Endothelial cell of umbilical vein (primary cell): Measurements from ENCODE around the gene CDK11B. TPM values are rescaled to one million over a fixed set of nuclear protein-coding genes. Genes with fewer than 3 reads are reported as not detected.

Source experiments
- BruUV-seq: library from RNA; stranded (reverse); fragments of 400-500 nt; replicated peaks from 2 replicates; lab custom pipeline; 2021; lab: Mats Ljungman, UMichigan
- CTCF ChIA-PET: fragments of 300-600, 350-600 bp; sonication (Branson Sonifier 250); formaldehyde crosslinking; loops from one replicate; lab custom pipeline; 2021; ENCODE audit warnings: antibody characterized with exemption, inconsistent platforms; lab: Charles Lee
- POLR2A ChIA-PET: fragments of 300-600, 350-600 bp; sonication (Branson Sonifier 250); formaldehyde crosslinking; loops from one replicate; lab custom pipeline; 2021; ENCODE audit warnings: antibody characterized with exemption, inconsistent platforms; lab: Charles Lee
- DNase-seq: peaks from one replicate; pipeline ENCODE4 v3.0.0-alpha.2; 2011; ENCODE audit warnings: low read depth, low spot score
- FAIRE-seq: peaks from 2 replicates; lab custom pipeline; 2011; peaks lifted over from hg19 to GRCh38; lab: Jason Lieb, UNC
- H2AFZ ChIP-seq: 2 replicates; pipeline ENCODE4 v1.6.0; 2012; ENCODE audit warnings: low read depth, low read length, control low read depth, inconsistent platforms
- H3K27ac ChIP-seq: 2 replicates; pipeline ENCODE4 v1.5.1; 2011; ENCODE audit warnings: low read depth, mild to moderate bottlenecking, control low read depth, low read length, moderate library complexity; ENCODE audit not compliant: insufficient read depth
- H3K27me3 ChIP-seq, 2 experiments: 2 replicates each; pipeline versions ENCODE4 v1.6.0 to v1.6.1; 2011; ENCODE audit warnings: low read length in 2 of 2, mixed read lengths in 1 of 2; ENCODE audit not compliant: control insufficient read depth in 2 of 2, insufficient read depth in 2 of 2
- H3K36me3 ChIP-seq, 2 experiments: 2 replicates in 1 of 2; 3 replicates in 1 of 2; pipeline ENCODE4 v1.5.1; 2011; ENCODE audit warnings: low read length in 2 of 2, mild to moderate bottlenecking in 1 of 2, moderate library complexity in 1 of 2; ENCODE audit not compliant: control insufficient read depth in 2 of 2, insufficient read depth in 2 of 2; ENCODE audit errors: extremely low read depth in 1 of 2
- H3K4me1 ChIP-seq: 3 replicates; pipeline ENCODE4 v1.5.1; 2011; ENCODE audit warnings: mild to moderate bottlenecking, low read length; ENCODE audit not compliant: control insufficient read depth, insufficient read depth; ENCODE audit errors: extremely low read depth
- H3K4me2 ChIP-seq: 2 replicates; pipeline ENCODE4 v1.6.1; 2011; ENCODE audit warnings: low read length, control low read depth, mixed read lengths; ENCODE audit not compliant: insufficient read depth
- H3K4me3 ChIP-seq, 3 experiments: fragments of 200-600 bp in 1 of 3; sonication (generic), shearing (Covaris generic) in 1 of 3; replicated peaks in 1 of 3; 2 replicates each; pipeline ENCODE4 v1.5.1; 2011 to 2016; ENCODE audit warnings: control low read depth in 3 of 3, low read length in 3 of 3, mild to moderate bottlenecking in 2 of 3, inconsistent platforms in 1 of 3, low read depth in 1 of 3, moderate library complexity in 1 of 3; ENCODE audit not compliant: insufficient read depth in 1 of 3
- H3K79me2 ChIP-seq: 2 replicates; pipeline ENCODE4 v1.6.0; 2012; ENCODE audit warnings: low read length, inconsistent platforms; ENCODE audit not compliant: control insufficient read depth, insufficient read depth
- H3K9ac ChIP-seq: replicated peaks from 2 replicates; pipeline ENCODE3; 2011; ENCODE audit warnings: low read length, control low read depth; ENCODE audit not compliant: insufficient read depth; ENCODE audit errors: extremely low read depth
- H3K9me1 ChIP-seq: replicated peaks from 3 replicates; pipeline ENCODE4 v1.6.0; 2011; ENCODE audit warnings: mild to moderate bottlenecking, low read length; ENCODE audit not compliant: control insufficient read depth, insufficient read depth; ENCODE audit errors: extremely low read depth
- H3K9me3 ChIP-seq: replicated peaks from 2 replicates; pipeline ENCODE4 v1.5.1; 2012; ENCODE audit warnings: low read length, inconsistent platforms; ENCODE audit not compliant: control insufficient read depth, insufficient read depth
- H4K20me1 ChIP-seq: replicated peaks from 2 replicates; pipeline ENCODE3; 2011; ENCODE audit warnings: mild to moderate bottlenecking, low read length; ENCODE audit not compliant: control insufficient read depth, insufficient read depth; ENCODE audit errors: extremely low read depth
- CTCF ChIP-seq, 2 donors: IDR thresholded peaks; 1 replicate in 1 of 2; 2 replicates in 1 of 2; pipeline ENCODE4 v1.5.1; 2011; ENCODE audit warnings: low read length in 2 of 2, mild to moderate bottlenecking in 2 of 2, moderate library complexity in 2 of 2, control low read depth in 1 of 2, inconsistent platforms in 1 of 2, low read depth in 1 of 2; ENCODE audit not compliant: insufficient read depth in 1 of 2; ENCODE audit errors: extremely low read depth in 1 of 2
- EZH2 ChIP-seq: IDR thresholded peaks from 2 replicates; pipeline ENCODE4 v1.6.1; 2012; ENCODE audit warnings: borderline replicate concordance, low read depth, mild to moderate bottlenecking, moderate library complexity, low read length, inconsistent platforms; ENCODE audit not compliant: severe bottlenecking
- GATA2 ChIP-seq: IDR thresholded peaks from 2 replicates; pipeline ENCODE4 v1.7.0; 2011; ENCODE audit warnings: low read depth, mild to moderate bottlenecking, moderate library complexity, mixed read lengths, low read length; ENCODE audit not compliant: insufficient read length, insufficient read depth
- JUN ChIP-seq: IDR thresholded peaks from 2 replicates; pipeline ENCODE4 v1.6.1; 2011; ENCODE audit warnings: borderline replicate concordance, low read depth; ENCODE audit not compliant: insufficient read length, insufficient read depth
- MAX ChIP-seq: IDR thresholded peaks from 2 replicates; pipeline ENCODE4 v1.6.1; 2011; ENCODE audit not compliant: insufficient read depth, insufficient read length
- POLR2A ChIP-seq: IDR thresholded peaks from 2 replicates; pipeline ENCODE4 v1.6.1; 2012; ENCODE audit warnings: low read depth, mild to moderate bottlenecking, control low read depth, low read length
- POLR2AphosphoS5 ChIP-seq: IDR thresholded peaks from 2 replicates; pipeline ENCODE4 v1.6.1; 2012; ENCODE audit warnings: low read depth, mild to moderate bottlenecking, control low read depth, low read length, moderate library complexity; ENCODE audit not compliant: insufficient read depth
- dilution Hi-C: fragments of 300-500 bp; cut with MboI; formaldehyde crosslinking; loops from one replicate; pipeline ENCODE4 v1.15.0; 2019; ENCODE audit warnings: low sequenced_read_pairs; ENCODE audit not compliant: extremely low pct_ligation_motif_present
- intact Hi-C: fragments of 100-400 bp; cut with micrococcal nuclease; formaldehyde crosslinking; loops from one replicate; pipeline ENCODE4 v1.10.0; 2022
- polyA plus RNA-seq, 4 experiments: library from polyadenylated mRNA; depleted of rRNA in 3 of 4; stranded (reverse) in 3 of 4; unstranded in 1 of 4; fragments of >200 nt; gene quantifications; 2 replicates each; pipeline versions ENCODE4 v1.2.1 to v1.2.3, GENCODE V29; 2011 to 2012; ENCODE audit warnings: missing spikeins in 1 of 4
- total RNA-seq: library from RNA; stranded (reverse); gene quantifications from 2 replicates; pipeline ENCODE4 v1.2.3, GENCODE V29; 2021

Gene CDK11B
- total and polyA plus RNA-seq, 2 donors (not counting 3 experiments of a cell fraction or from before 2014, with no cell fraction given) = 16.4 to 32.0 TPM

DNA sequence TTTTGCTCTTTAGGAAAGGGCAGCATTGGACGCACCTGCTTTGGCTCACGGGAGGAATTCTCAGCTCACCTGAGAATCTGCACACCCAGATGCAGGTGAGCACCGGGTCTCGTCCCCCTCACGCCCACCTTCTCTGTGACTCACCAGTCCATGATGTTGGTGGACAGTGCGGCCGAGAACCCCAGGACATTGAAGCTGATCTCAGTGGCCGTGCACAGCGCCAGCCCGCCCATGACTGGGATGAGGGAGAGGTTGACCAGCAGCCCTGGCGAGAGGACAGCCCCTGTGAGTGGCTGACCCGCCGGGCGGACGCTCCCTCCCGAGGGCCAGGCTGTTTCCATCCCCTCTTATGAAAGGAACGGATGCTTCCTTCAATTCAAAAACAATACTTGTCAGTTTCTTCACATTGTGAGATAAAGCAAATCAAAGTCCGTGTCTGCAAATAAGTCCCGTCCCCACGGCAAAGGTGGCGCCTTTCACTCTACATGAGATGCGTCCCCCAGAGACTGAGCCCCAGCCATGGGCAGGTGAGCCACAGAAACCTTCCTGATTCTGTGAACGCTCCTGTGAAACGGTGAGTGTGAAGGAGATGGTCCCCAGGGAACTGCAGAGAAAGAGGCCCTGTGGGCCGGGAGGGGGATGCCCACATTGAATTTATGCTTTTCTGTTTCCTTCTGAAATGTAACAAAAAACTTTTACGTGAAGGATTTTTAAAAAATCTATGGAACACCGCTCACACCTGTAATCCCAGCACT lies 12.7 kb upstream of the CDK11B start:
- CTCF ChIA-PET = no interaction called here
- no peak for TF ChIP-seq JUN
- TF ChIP-seq POLR2A = no peak
- TF ChIP-seq GATA2 = no peak
- intact Hi-C loops = no loop called here

DNA sequence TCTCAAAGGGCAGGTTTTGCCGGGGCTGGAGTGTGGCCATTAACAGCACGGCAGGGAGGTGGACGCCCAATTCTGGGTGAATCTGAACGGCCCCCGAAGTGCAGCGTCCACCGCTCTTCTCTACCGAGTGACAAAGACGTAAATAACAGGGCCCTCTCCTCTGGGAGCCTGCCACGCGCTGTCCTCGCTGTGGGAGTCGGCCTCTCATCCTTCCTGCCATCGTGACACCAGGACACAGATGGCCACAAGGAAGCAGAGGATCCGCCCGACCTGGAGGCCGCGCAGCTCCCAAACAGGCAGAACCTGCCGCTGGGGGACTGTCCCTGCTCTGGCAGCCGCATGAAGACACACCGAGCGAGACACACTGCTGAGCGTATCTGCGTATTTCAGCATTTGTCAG lies 12.1 kb upstream of the CDK11B start:
- H3K27me3 ChIP-seq = no peaks in the 10 kb centered on the region
- dilution Hi-C loops (no loop called here), intact Hi-C loops (no loop called here)
- CTCF ChIA-PET = no interaction called here
- TF ChIP-seq POLR2A = no peak
- TF ChIP-seq MAX = no peak
- TF ChIP-seq EZH2 = no peak
- no peak for TF ChIP-seq JUN
- no peak for TF ChIP-seq CTCF (IDR thresholded peaks at IDR 0.05; ENCODE audit: extremely low read depth in 1 of 2, insufficient read depth in 1 of 2, low read depth in 1 of 2, low read length in 2 of 2)
- TF ChIP-seq POLR2AphosphoS5 = no peak
- no peaks in the 10 kb centered on the region for H4K20me1 ChIP-seq
- H3K27ac ChIP-seq = no peak overlapping the region
- H2AFZ ChIP-seq = no peak overlapping the region
- no peak for FAIRE-seq
- POLR2A ChIA-PET = no interaction called here
- no peak overlapping the region for H3K9ac ChIP-seq
- DNase-seq = no peak
- H3K4me3 ChIP-seq = no peak overlapping the region
- no peaks in the 10 kb centered on the region for H3K79me2 ChIP-seq
- no TSS peak for BruUV-seq
- no peaks in the 10 kb centered on the region for H3K4me1 ChIP-seq
- H3K9me1 ChIP-seq = no peaks in the 10 kb centered on the region
- H3K9me3 ChIP-seq = no peaks in the 10 kb centered on the region
- H3K4me2 ChIP-seq = no peak overlapping the region
- H3K36me3 ChIP-seq = peaks cover 0 to 27% of the 10 kb centered on the region in 2 experiments

More for the DNA sequence above, 12.7 kb upstream of the CDK11B start:
- Histone ChIP-seq H3K9me1 (no peaks in the 10 kb centered on the region), H2AFZ (no peak overlapping the region), H3K9me3 (no peaks in the 10 kb centered on the region), H3K9ac (no peak overlapping the region), H3K4me1 (no peaks in the 10 kb centered on the region), H3K27ac (no peak overlapping the region), H3K79me2 (no peaks in the 10 kb centered on the region), H4K20me1 (no peaks in the 10 kb centered on the region), H3K4me3 (no peak overlapping the region), H3K4me2 (no peak overlapping the region), H3K36me3 (peaks cover 0 to 20% of the 10 kb centered on the region in 2 experiments), H3K27me3 (no peaks in the 10 kb centered on the region)
- dilution Hi-C loops = no loop called here
- no peak for DNase-seq
- no peak for FAIRE-seq
- POLR2A ChIA-PET = no interaction called here
- no TSS peak for BruUV-seq
